Breast epithelium (tissue), 4 donors: ENCODE results near the gene ARPIN. TPM values are rescaled to one million over a fixed set of nuclear protein-coding genes. Genes with fewer than 3 reads are reported as not detected.

Experiments
- DNase-seq, 2 donors: peaks; one replicate each; pipeline ENCODE4 v3.0.0-alpha.2; 2019; ENCODE audit warnings: low spot score in 2 of 2
- H3K27ac ChIP-seq, 2 donors: fragments of 200-600 bp; sonication (generic) in 1 of 2; one replicate each; pipeline ENCODE4 v1.5.1; 2016 to 2019; ENCODE audit warnings: mild to moderate bottlenecking in 1 of 2
- H3K27me3 ChIP-seq, 2 donors: fragments of 200-600 bp; sonication (generic) in 1 of 2; one replicate each; pipeline versions ENCODE4 v1.5.1 to v1.6.0; 2017 to 2019; ENCODE audit warnings: control low read depth in 1 of 2, mild to moderate bottlenecking in 1 of 2
- H3K36me3 ChIP-seq: fragments of 200-600 bp; one replicate; pipeline ENCODE4 v1.5.1; 2019
- H3K4me1 ChIP-seq, 2 donors: fragments of 200-600 bp; sonication (generic); one replicate each; pipeline ENCODE4 v1.5.1; 2016 to 2019; ENCODE audit warnings: control low read depth in 1 of 2
- H3K4me3 ChIP-seq, 3 donors: fragments of 200-600 bp; sonication (generic); 1 replicate in 2 of 3; 2 replicates in 1 of 3; pipeline ENCODE4 v1.5.1; 2016 to 2019; ENCODE audit warnings: mild to moderate bottlenecking in 3 of 3, moderate library complexity in 2 of 3
- H3K9me3 ChIP-seq, 2 donors: fragments of 200-600 bp; sonication (generic) in 1 of 2; one replicate each; pipeline ENCODE4 v1.5.1; 2016 to 2019; ENCODE audit warnings: control low read depth in 1 of 2
- CTCF ChIP-seq, 3 donors: fragments of 450-650 bp; IDR thresholded peaks; one replicate each; pipeline ENCODE4 v1.5.1; 2016 to 2017; ENCODE audit warnings: antibody characterized with exemption in 3 of 3, mild to moderate bottlenecking in 3 of 3, moderate library complexity in 3 of 3
- POLR2A ChIP-seq: fragments of 450-650 bp; IDR thresholded peaks from one replicate; pipeline ENCODE4 v1.6.1; 2016; ENCODE audit warnings: antibody characterized with exemption, mild to moderate bottlenecking, moderate library complexity
- POLR2AphosphoS5 ChIP-seq, 3 donors: sonication (generic); formaldehyde crosslinking; IDR thresholded peaks; one replicate each; pipeline ENCODE4 v1.6.1; 2017; ENCODE audit warnings: antibody characterized with exemption in 3 of 3
- intact Hi-C: fragments of 100-400 bp; cut with DNase I; formaldehyde crosslinking; loops from one replicate; pipeline ENCODE4 v1.15.1; 2023; ENCODE audit warnings: low total_unique reads
- total RNA-seq, 3 donors: library from RNA; depleted of rRNA; stranded (reverse); fragments of >200 nt; gene quantifications; one replicate each; pipeline ENCODE4 v1.1.0, GENCODE V29; 2016

ARPIN gene
- total RNA-seq, 3 donors from 2014 or later, result 14.6 to 22.3 (median 17.0) TPM

GRCh38 chr15:89903015-89903857 lies 9.5 kb downstream of the ARPIN start:
- TF ChIP-seq POLR2A (no peak), CTCF (IDR thresholded peaks at IDR 0.05) (no peak), POLR2AphosphoS5 (IDR thresholded peaks at IDR 0.05) (no peak)
- no peaks in the 10 kb centered on the region for H3K9me3 ChIP-seq
- DNase-seq, result no peak
- no peak overlapping the region for H3K27ac ChIP-seq
- no peaks in the 10 kb centered on the region for H3K36me3 ChIP-seq
- H3K4me3 ChIP-seq, result no peak overlapping the region
- no peaks in the 10 kb centered on the region for H3K4me1 ChIP-seq
- intact Hi-C loops, result no loop called here
- no peaks in the 10 kb centered on the region for H3K27me3 ChIP-seq

GRCh38 chr15:89900849-89901248 lies 11.9 kb downstream of the ARPIN start:
- H3K36me3 ChIP-seq, result no peaks in the 10 kb centered on the region
- TF ChIP-seq CTCF (IDR thresholded peaks at IDR 0.05) (no peak), POLR2A (no peak), POLR2AphosphoS5 (IDR thresholded peaks at IDR 0.05) (no peak)
- no peak overlapping the region for H3K27ac ChIP-seq
- no peak for DNase-seq
- no peaks in the 10 kb centered on the region for H3K4me1 ChIP-seq
- H3K9me3 ChIP-seq, result no peaks in the 10 kb centered on the region
- intact Hi-C loops, result no loop called here
- no peaks in the 10 kb centered on the region for H3K27me3 ChIP-seq
- no peak overlapping the region for H3K4me3 ChIP-seq

GRCh38 chr15:89899951-89900567 lies 12.7 kb downstream of the ARPIN start:
- no peak overlapping the region for H3K4me3 ChIP-seq
- H3K4me1 ChIP-seq, result no peaks in the 10 kb centered on the region
- no peaks in the 10 kb centered on the region for H3K9me3 ChIP-seq
- H3K36me3 ChIP-seq, result no peaks in the 10 kb centered on the region
- no peak for DNase-seq
- intact Hi-C loops, result loop anchor here (10.0 kb wide), 1 partner anchor 175 kb away; no protein-coding TSS in a partner anchor
- no peaks in the 10 kb centered on the region for H3K27me3 ChIP-seq
- H3K27ac ChIP-seq, result no peak overlapping the region
- TF ChIP-seq POLR2AphosphoS5 (IDR thresholded peaks at IDR 0.05), result no peak
- TF ChIP-seq CTCF (IDR thresholded peaks at IDR 0.05), result no peak
- TF ChIP-seq POLR2A, result no peak

- no peaks in the 10 kb centered on the region for H3K27me3 ChIP-seq
- intact Hi-C loops, result loop anchor here (10.0 kb wide), 1 partner anchor 175 kb away; no protein-coding TSS in a partner anchor
- H3K36me3 ChIP-seq, result no peaks in the 10 kb centered on the region
- H3K27ac ChIP-seq, result no peak overlapping the region
- no peaks in the 10 kb centered on the region for H3K4me1 ChIP-seq
- TF ChIP-seq CTCF (IDR thresholded peaks at IDR 0.05) (no peak), POLR2A (no peak)
- no peak overlapping the region for H3K4me3 ChIP-seq
- no peaks in the 10 kb centered on the region for H3K9me3 ChIP-seq
- DNase-seq, result no peak
Measured at GRCh38 chr15:89899295-89899945, 13.3 kb downstream of the ARPIN start.
